ENCODE data around the gene PLAGL2. TPM values are rescaled to one million over a fixed set of nuclear protein-coding genes. Genes with fewer than 3 reads are reported as not detected.
A peak's percentile ranks its signal among the peaks of the same experiment; 100 is the strongest.

Gene PLAGL2
- total and polyA plus RNA-seq, 9 of the 15 experiments (the other 6 are each of a cell fraction or from before 2014, with no cell fraction given): 3.1 to 24.3 (median 6.4) TPM

- no peak overlapping the region for H3K27ac ChIP-seq (ENCODE audit: extremely low read depth, low read depth, low read length)
- no peaks in the 10 kb centered on the region for H3K4me1 ChIP-seq (replicated peaks in 1 of 2; ENCODE audit: control insufficient read depth in 2 of 2, insufficient read depth in 2 of 2, low read length in 2 of 2)
- peaks cover 86% of the 10 kb centered on the region for H3K36me3 ChIP-seq (ENCODE audit: control insufficient read depth, insufficient read depth, low read length)
- H4K20me1 ChIP-seq (replicated peaks; ENCODE audit: control insufficient read depth, insufficient read depth, low read length): peaks cover 4% of the 10 kb centered on the region; the same call in 1 of the 2 replicates
- FAIRE-seq (no peak), ATAC-seq (no peak), DNase-seq (ENCODE audit: extremely low read depth in 1 of 4, low spot score in 3 of 4) (no peak)
- H3K9me3 ChIP-seq (replicated peaks; ENCODE audit: control insufficient read depth, insufficient read depth, low read depth, low read length): no peaks in the 10 kb centered on the region
- H2AFZ ChIP-seq (ENCODE audit: low read depth, low read length): no peak overlapping the region
- TF ChIP-seq BRD9 (IDR thresholded peaks at IDR 0.05; ENCODE audit: low read depth, partially characterized antibody) (no peak), MAFG (tag; conservative IDR thresholded peaks at IDR 0.05) (0 out of 2 replicates have a peak, but pooled peaks have one; percentile 1)
- ChIA-PET CTCF (ENCODE audit: low intra/inter-chr PET ratio) (no interaction called here), POLR2A (interaction anchor here (0.6 to 1.6 kb wide), 3 partner anchors 10 to 311 kb away, joined by 4 to 5 read pairs (median 4); partner anchors contain the start of gene ASXL1)
- BruUV-seq (replicated peaks): no TSS peak
- H3K9ac ChIP-seq (ENCODE audit: insufficient read depth in 1 of 2, low read depth in 2 of 2, low read length in 2 of 2): no peak overlapping the region
- no peaks in the 10 kb centered on the region for H3K79me2 ChIP-seq (ENCODE audit: control insufficient read depth, insufficient read depth, low read length)
- H3K4me3 ChIP-seq: no peak overlapping the region
- intact Hi-C loops (cut with micrococcal nuclease) (no loop called here), in situ Hi-C loops (cut with MboI) (no loop called here)
- peaks cover 3% of the 10 kb centered on the region for H3K9me1 ChIP-seq (ENCODE audit: control insufficient read depth, insufficient read depth, low read length)
- H3K27me3 ChIP-seq (ENCODE audit: control insufficient read depth in 2 of 2, insufficient read depth in 2 of 2, low read length in 2 of 2): no peaks in the 10 kb centered on the region
- no peak overlapping the region for H3K4me2 ChIP-seq (ENCODE audit: insufficient read depth, low read length)
These were observed 24.9 kb upstream of the PLAGL2 start for GRCh38 chr20:32232326-32232886.

- peaks cover 3% of the 10 kb centered on the region for H3K9me1 ChIP-seq (ENCODE audit: control insufficient read depth, insufficient read depth, low read length)
- intact Hi-C loops (cut with micrococcal nuclease) (no loop called here), in situ Hi-C loops (cut with MboI) (no loop called here)
- H3K79me2 ChIP-seq (ENCODE audit: control insufficient read depth, insufficient read depth, low read length): no peaks in the 10 kb centered on the region
- H3K27me3 ChIP-seq (ENCODE audit: control insufficient read depth in 2 of 2, insufficient read depth in 2 of 2, low read length in 2 of 2): no peaks in the 10 kb centered on the region
- no peak overlapping the region for H3K4me2 ChIP-seq (ENCODE audit: insufficient read depth, low read length)
- peaks cover 89% of the 10 kb centered on the region for H3K36me3 ChIP-seq (ENCODE audit: control insufficient read depth, insufficient read depth, low read length)
- no peaks in the 10 kb centered on the region for H3K4me1 ChIP-seq (replicated peaks in 1 of 2; ENCODE audit: control insufficient read depth in 2 of 2, insufficient read depth in 2 of 2, low read length in 2 of 2)
- no peak for ATAC-seq
- H4K20me1 ChIP-seq (replicated peaks; ENCODE audit: control insufficient read depth, insufficient read depth, low read length): 0 out of 2 replicates have a peak, but pooled peaks cover 4% of the 10 kb centered on the region
- H3K9me3 ChIP-seq (replicated peaks; ENCODE audit: control insufficient read depth, insufficient read depth, low read depth, low read length): no peaks in the 10 kb centered on the region
- H3K9ac ChIP-seq (ENCODE audit: insufficient read depth in 1 of 2, low read depth in 2 of 2, low read length in 2 of 2): no peak overlapping the region
- ChIA-PET CTCF (ENCODE audit: low intra/inter-chr PET ratio) (no interaction called here), POLR2A (interaction anchor here (1.6 kb wide), 1 partner anchor 126 kb away, joined by 5 read pairs; the partner anchor contains the start of gene ASXL1)
- H2AFZ ChIP-seq (ENCODE audit: low read depth, low read length): no peak overlapping the region
- 92% methylated on average over 4 of the region's 4 CpGs for WGBS (ENCODE audit: insufficient coverage, low coverage, missing lambda C conversion rate)
- H3K4me3 ChIP-seq: no peak overlapping the region
- BruUV-seq (replicated peaks): no TSS peak
- no peak overlapping the region for H3K27ac ChIP-seq (ENCODE audit: extremely low read depth, low read depth, low read length)
- DNase-seq (ENCODE audit: extremely low read depth in 1 of 4, low spot score in 3 of 4): no peak
- FAIRE-seq: peak; percentile 55
- TF ChIP-seq GATA2 (CRISPR knock-in tag; IDR thresholded peaks at IDR 0.05) (no peak), CXXC5 (CRISPR knock-in tag; IDR thresholded peaks at IDR 0.05) (no peak), MAFF (IDR thresholded peaks at IDR 0.05; ENCODE audit: low read length) (peak; percentile 97), C11orf30 (IDR thresholded peaks at IDR 0.05; ENCODE audit: low read depth) (peak; percentile 96), HBP1 (CRISPR knock-in tag; IDR thresholded peaks at IDR 0.05) (no peak), ZNF395 (CRISPR knock-in tag; IDR thresholded peaks at IDR 0.05) (no peak), MAFK (IDR thresholded peaks at IDR 0.05; ENCODE audit: low read length) (peak; percentile 98), ZNF518B (CRISPR knock-in tag; IDR thresholded peaks at IDR 0.05) (no peak)
These were observed 24.3 kb upstream of the PLAGL2 start for GRCh38 chr20:32231847-32232246.
